Measurements from ENCODE around the gene MARCHF10. TPM values are rescaled to one million over a fixed set of nuclear protein-coding genes. Genes with fewer than 3 reads are reported as not detected.

The MARCHF10 gene
- total RNA-seq, 1 experiment from 2014 or later: 0.39 TPM

DNA sequence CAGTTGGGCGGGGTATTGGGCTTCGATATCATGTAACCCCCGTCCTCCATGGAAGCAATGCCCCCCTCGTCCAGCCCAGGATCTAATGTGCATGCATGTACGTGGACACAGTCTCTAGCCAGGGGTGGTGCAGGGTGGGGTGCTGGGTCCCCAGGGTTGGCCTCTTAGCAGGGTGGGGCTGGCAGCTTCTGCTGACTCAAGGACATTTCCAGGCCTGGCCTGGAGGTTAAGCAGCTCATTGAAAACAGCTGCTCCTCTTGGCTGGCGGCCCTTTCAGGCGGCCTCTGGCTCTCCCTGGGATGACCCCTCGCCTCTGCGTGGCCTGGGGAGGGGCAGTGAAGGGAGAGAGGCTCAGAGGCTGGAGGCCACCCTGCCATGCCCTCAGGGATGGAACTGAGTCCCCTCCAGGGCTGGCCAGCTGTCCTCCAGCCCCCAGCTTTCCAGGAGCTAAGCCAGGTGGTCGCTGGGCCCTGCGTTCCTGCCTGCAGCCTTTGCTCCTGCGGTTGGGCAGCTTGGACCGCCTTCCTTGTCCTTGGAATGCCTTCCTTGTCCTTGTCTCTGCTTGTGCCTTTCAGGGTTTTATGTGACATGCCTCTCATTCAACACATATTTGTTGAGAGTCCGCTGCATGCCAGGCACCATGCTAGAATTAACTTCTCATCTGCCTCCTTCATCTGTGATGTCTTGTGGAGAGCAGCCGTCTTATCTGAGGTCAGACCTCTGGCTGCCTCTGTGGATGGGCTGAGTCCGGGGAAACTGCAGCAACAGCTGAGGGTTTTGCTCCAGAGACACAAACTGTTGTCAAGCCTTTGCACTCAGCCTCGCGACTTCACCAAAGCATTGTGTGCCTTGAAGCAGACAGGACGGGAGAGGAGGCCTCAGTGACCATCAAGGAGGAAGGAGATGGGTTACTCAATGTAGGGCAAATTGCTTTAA lies 154.0 kb downstream of the MARCHF10 start:
- no peaks in the 10 kb centered on the region for H3K9me3 ChIP-seq (ENCODE audit: control insufficient read depth, insufficient read depth, low read depth, low read length)
- DNase-seq (ENCODE audit: low read depth, low spot score): no peak
- in situ Hi-C loops (cut with HindIII; ENCODE audit: low pct_unique_long_range_greater_than_20kb, low sequenced_read_pairs) (no loop called here), intact Hi-C loops (cut with micrococcal nuclease; ENCODE audit: unreplicated experiment) (no loop called here)
- TF ChIP-seq CTCF (IDR thresholded peaks at IDR 0.05) (no peak), POLR2AphosphoS5 (IDR thresholded peaks at IDR 0.05; ENCODE audit: low read depth, low read length) (no peak), REST (IDR thresholded peaks at IDR 0.05; ENCODE audit: insufficient read depth in 1 of 2, low read depth in 2 of 2, low read length in 1 of 2) (no peak), SIN3A (IDR thresholded peaks at IDR 0.05; ENCODE audit: borderline replicate concordance, insufficient read depth, low read depth, low read length) (no peak), TCF7L2 (IDR thresholded peaks at IDR 0.05; ENCODE audit: low read depth, low read length) (no peak)
- H3K4me1 ChIP-seq (ENCODE audit: control insufficient read depth, insufficient read depth, low read length): peaks cover 34% of the 10 kb centered on the region
- ChIA-PET CTCF (no interaction called here), POLR2A (interaction anchor here (0.6 kb wide), 1 partner anchor 15 kb away, joined by 4 read pairs; no protein-coding TSS in a partner anchor)
- H3K36me3 ChIP-seq (ENCODE audit: control insufficient read depth, insufficient read depth, low read length): no peaks in the 10 kb centered on the region
- no peak overlapping the region for H3K4me3 ChIP-seq (ENCODE audit: low read depth in 2 of 2, low read length in 2 of 2)
- no TSS peak for BruUV-seq (replicated peaks)
- H3K27ac ChIP-seq (ENCODE audit: low read length): peak overlapping the region; percentile 48
- H3K27me3 ChIP-seq (ENCODE audit: control insufficient read depth, insufficient read depth, low read length): no peaks in the 10 kb centered on the region
- peak; percentile 22; the same call in 1 of the 2 replicates for ATAC-seq

GRCh38 chr17:62653002-62653825 lies 154.9 kb downstream of the MARCHF10 start:
- POLR2A ChIA-PET: interaction anchor here (0.6 kb wide), 1 partner anchor 14 kb away, joined by 4 read pairs; no protein-coding TSS in a partner anchor
- TF ChIP-seq CTCF (IDR thresholded peaks at IDR 0.05): no peak
- TF ChIP-seq POLR2AphosphoS5 (IDR thresholded peaks at IDR 0.05; ENCODE audit: low read depth, low read length): no peak
- TF ChIP-seq SIN3A (IDR thresholded peaks at IDR 0.05; ENCODE audit: borderline replicate concordance, insufficient read depth, low read depth, low read length): no peak
- TF ChIP-seq REST (IDR thresholded peaks at IDR 0.05; ENCODE audit: insufficient read depth in 1 of 2, low read depth in 2 of 2, low read length in 1 of 2): no peak
- TF ChIP-seq TCF7L2 (IDR thresholded peaks at IDR 0.05; ENCODE audit: low read depth, low read length): no peak; the same call in 1 of the 2 replicates
- Histone ChIP-seq H3K27ac (ENCODE audit: low read length) (peak overlapping the region; percentile 85), H3K4me1 (ENCODE audit: control insufficient read depth, insufficient read depth, low read length) (peaks cover 38% of the 10 kb centered on the region), H3K27me3 (ENCODE audit: control insufficient read depth, insufficient read depth, low read length) (no peaks in the 10 kb centered on the region), H3K36me3 (ENCODE audit: control insufficient read depth, insufficient read depth, low read length) (no peaks in the 10 kb centered on the region), H3K4me3 (ENCODE audit: low read depth in 2 of 2, low read length in 2 of 2) (peak overlapping the region; percentile 47 to 68), H3K9me3 (ENCODE audit: control insufficient read depth, insufficient read depth, low read depth, low read length) (no peaks in the 10 kb centered on the region)
- CTCF ChIA-PET: no interaction called here
- intact Hi-C loops (cut with micrococcal nuclease; ENCODE audit: unreplicated experiment): no loop called here
- ATAC-seq (peak; percentile 80), DNase-seq (ENCODE audit: low read depth, low spot score) (no peak)
- no TSS peak for BruUV-seq (replicated peaks)
- in situ Hi-C loops (cut with HindIII; ENCODE audit: low pct_unique_long_range_greater_than_20kb, low sequenced_read_pairs): no loop called here

Data from Panc1 (cell line).